A549 (cell line): Measurements from ENCODE around the gene RALA. TPM values are rescaled to one million over a fixed set of nuclear protein-coding genes. Genes with fewer than 3 reads are reported as not detected.

Experiments
- ATAC-seq, 2 experiments: fragments of 200-7000 bp in 1 of 2; fragments of >200 bp in 1 of 2; cut with Nextera tagmentation in 1 of 2; cut with Tn5 transposase in 1 of 2; 3 replicates each; pipeline versions ENCODE4 v1.8.0 to v1.9.1; 2018 to 2020; ENCODE audit warnings: mild to moderate bottlenecking in 1 of 2, moderate library complexity in 1 of 2
- CTCF ChIA-PET: fragments of 300-600 bp; sonication (Branson Sonifier 250); formaldehyde crosslinking; extraction: SDS; loops from one replicate; lab custom pipeline; 2021; ENCODE audit warnings: antibody characterized with exemption, inconsistent platforms; lab: Yijun Ruan, JAX
- POLR2A ChIA-PET: fragments of 350-600 bp; formaldehyde crosslinking; extraction: SDS; loops from one replicate; lab custom pipeline; 2021; ENCODE audit warnings: antibody characterized with exemption, inconsistent platforms; lab: Yijun Ruan, JAX
- DNase-seq, 2 experiments: peaks; one replicate each; pipeline versions ENCODE4 v3.0.0 to v3.0.0-alpha.2; 2011 to 2016; ENCODE audit warnings: low read depth in 1 of 2, low spot score in 1 of 2
- FAIRE-seq: peaks from 2 replicates; lab custom pipeline; 2011; peaks lifted over from hg19 to GRCh38; lab: Jason Lieb, UNC
- H3K27ac ChIP-seq, 2 experiments: fragments of >200 bp; sonication (Bioruptor Twin); formaldehyde crosslinking; 3 replicates each; pipeline ENCODE4 v1.5.1; 2016 to 2017
- H3K4me1 ChIP-seq: fragments of >200 bp; sonication (Bioruptor Twin); formaldehyde crosslinking; 3 replicates; pipeline ENCODE4 v1.6.1; 2016
- H3K4me2 ChIP-seq: fragments of >200 bp; sonication (Bioruptor Twin); formaldehyde crosslinking; 3 replicates; pipeline ENCODE4 v1.6.1; 2016
- H3K4me3 ChIP-seq: fragments of >200 bp; sonication (Bioruptor Twin); formaldehyde crosslinking; 3 replicates; pipeline ENCODE4 v1.5.1; 2016
- H3K9me3 ChIP-seq: fragments of >200 bp; sonication (Bioruptor Twin); formaldehyde crosslinking; 3 replicates; pipeline ENCODE4 v1.6.1; 2016
- CBX8 ChIP-seq: fragments of 200-600 bp; sonication (generic); IDR thresholded peaks from 2 replicates; pipeline ENCODE4 v1.6.1; 2016
- CEBPB ChIP-seq, 2 experiments: fragments of >200 bp in 1 of 2; sonication (Bioruptor Twin) in 1 of 2; formaldehyde crosslinking in 1 of 2; IDR thresholded peaks; 2 replicates each; pipeline ENCODE4 v1.6.1; 2012 to 2016
- CHD4 ChIP-seq: fragments of 200-600 bp; sonication (generic); IDR thresholded peaks from 2 replicates; pipeline ENCODE4 v1.6.1; 2016; ENCODE audit warnings: antibody characterized with exemption, mild to moderate bottlenecking, borderline replicate concordance
- EHF ChIP-seq: fragments of 250-450 bp; sonication (Bioruptor Pico); IDR thresholded peaks from 2 replicates; pipeline ENCODE4 v1.5.0; 2020; ENCODE audit warnings: mild to moderate bottlenecking
- EHMT2 ChIP-seq: fragments of 200-600 bp; sonication (generic); IDR thresholded peaks from 2 replicates; pipeline ENCODE4 v1.6.1; 2016; ENCODE audit warnings: antibody characterized with exemption, low read depth, mild to moderate bottlenecking, moderate library complexity
- ELK1 ChIP-seq: fragments of 150-350 bp; IDR thresholded peaks from 2 replicates; pipeline ENCODE4 v1.6.1; 2014; ENCODE audit warnings: low read depth, mild to moderate bottlenecking, low read length
- FOSL2 ChIP-seq, 2 experiments: fragments of 450-650 bp in 1 of 2; fragments of >200 bp in 1 of 2; sonication (Bioruptor Twin) in 1 of 2; formaldehyde crosslinking; IDR thresholded peaks; 2 replicates each; pipeline versions ENCODE4 v1.5.0 to v1.6.1; 2016 to 2020; ENCODE audit warnings: mild to moderate bottlenecking in 1 of 2, moderate library complexity in 1 of 2
- GATA3 ChIP-seq: IDR thresholded peaks from 2 replicates; pipeline ENCODE4 v1.6.1; 2012; ENCODE audit warnings: borderline replicate concordance
- HDAC2 ChIP-seq: fragments of 200-600 bp; sonication (generic); IDR thresholded peaks from 2 replicates; pipeline ENCODE4 v1.6.1; 2016
- HOXA7 ChIP-seq: fragments of 250-450 bp; sonication (Bioruptor Pico); IDR thresholded peaks from 2 replicates; pipeline ENCODE4 v1.5.0; 2020; ENCODE audit warnings: mild to moderate bottlenecking, moderate library complexity
- HOXB5 ChIP-seq: fragments of 250-450 bp; sonication (Bioruptor Pico); IDR thresholded peaks from 2 replicates; pipeline ENCODE4 v1.5.0; 2020; ENCODE audit warnings: mild to moderate bottlenecking, moderate library complexity
- KDM5A ChIP-seq: fragments of 200-600 bp; sonication (generic); IDR thresholded peaks from 2 replicates; pipeline ENCODE4 v1.6.1; 2016; ENCODE audit warnings: antibody characterized with exemption, mild to moderate bottlenecking
- MAFK ChIP-seq: fragments of 450-650 bp; IDR thresholded peaks from 2 replicates; pipeline ENCODE4 v1.6.1; 2014; ENCODE audit not compliant: partially characterized antibody
- MAX ChIP-seq: IDR thresholded peaks from 2 replicates; pipeline ENCODE4 v1.6.1; 2012
- NFE2L2 ChIP-seq: fragments of 150-350 bp; conservative IDR thresholded peaks from 2 replicates; pipeline ENCODE4 v1.6.1; 2014; ENCODE audit warnings: low read length
- PHF8 ChIP-seq: fragments of 200-600 bp; sonication (generic); IDR thresholded peaks from 2 replicates; pipeline ENCODE4 v1.6.1; 2016; ENCODE audit warnings: low read depth, mild to moderate bottlenecking, antibody characterized with exemption, moderate library complexity, borderline replicate concordance
- POLR2A ChIP-seq: IDR thresholded peaks from 2 replicates; pipeline ENCODE4 v1.6.1; 2012; ENCODE audit warnings: mild to moderate bottlenecking, low read length
- POLR2AphosphoS2 ChIP-seq: conservative IDR thresholded peaks from 2 replicates; pipeline ENCODE4 v1.6.1; 2012; ENCODE audit warnings: low read length, improper control_type of control experiment, inconsistent platforms
- RNF2 ChIP-seq: fragments of 200-600 bp; sonication (generic); IDR thresholded peaks from 2 replicates; pipeline ENCODE4 v1.6.1; 2016; ENCODE audit warnings: low read depth, mild to moderate bottlenecking, antibody characterized with exemption, moderate library complexity, borderline replicate concordance
- TP53 ChIP-seq: fragments of 250-450 bp; sonication (Bioruptor Pico); IDR thresholded peaks from 2 replicates; pipeline ENCODE4 v1.5.0; 2021; ENCODE audit warnings: mild to moderate bottlenecking, moderate library complexity
- ZSCAN20 ChIP-seq: fragments of 250-450 bp; sonication (Bioruptor Pico); IDR thresholded peaks from 2 replicates; pipeline ENCODE4 v1.8.0; 2022; ENCODE audit warnings: mild to moderate bottlenecking, moderate library complexity
- WGBS: methylation state at CpG from one replicate; pipeline ENCODE4 v1.1.6; 2017; ENCODE audit errors: missing lambda C conversion rate; 5-methylcytosine and 5-hydroxymethylcytosine counted together
- polyA plus RNA-seq, 4 experiments: library from polyadenylated mRNA; depleted of rRNA in 3 of 4; stranded (reverse); fragments of >200 nt; fragmentation: RNase III in 1 of 4; extraction: RNeasy Plus Mini Kit Qiagen cat#74134 plus additional on column Dnase treatment in 1 of 4; gene quantifications; 2 replicates in 3 of 4; 3 replicates in 1 of 4; pipeline ENCODE4 v1.2.3, GENCODE V29; 2011 to 2017
- TF ChIP-seq, protein P1 (sequence below): IDR thresholded peaks from 2 replicates; pipeline ENCODE4 v1.6.1; 2012; ENCODE audit warnings: low read depth, borderline replicate concordance
- TF ChIP-seq, protein P2 (sequence below): fragments of 250-450 bp; sonication (Bioruptor Pico); IDR thresholded peaks from 2 replicates; pipeline ENCODE4 v1.5.0; 2021; ENCODE audit warnings: mild to moderate bottlenecking, moderate library complexity, borderline replicate concordance

Gene RALA
- polyA plus RNA-seq, 2 of the 4 experiments (the other 2 are of a cell fraction): 30.1 to 43.7 TPM

- POLR2A ChIA-PET: interaction anchor here (1.1 to 1.6 kb wide), 2 partner anchors 51 to 111 kb away, joined by 3 to 13 read pairs; partner anchors contain the start of gene RALA
- ATAC-seq: peak; percentile 19 to 44; a peak in 4 of 6 replicates
- peak in 1 of 2 experiments; percentile 47 for DNase-seq
- Histone ChIP-seq H3K9me3 (no peaks in the 10 kb centered on the region), H3K4me3 (peak overlapping the region; percentile 57), H3K27ac (peak overlapping the region; percentile 73 to 84)
- TF ChIP-seq CEBPB (IDR thresholded peaks at IDR 0.05): no peak
- no peak for TF ChIP-seq EHF (CRISPR knock-in tag)
- no peak for TF ChIP-seq GATA3
- TF ChIP-seq FOSL2 (IDR thresholded peaks at IDR 0.05): no peak
- TF ChIP-seq FOSL2 (CRISPR knock-in tag; IDR thresholded peaks at IDR 0.05): peak; percentile 15; the same call in 1 of the 2 replicates
- no peak for TF ChIP-seq NFE2L2
- no peak for TF ChIP-seq EHMT2
- no peak for TF ChIP-seq PHF8
- TF ChIP-seq HOXB5: no peak
- no peak for TF ChIP-seq TP53 (CRISPR knock-in tag)
- TF ChIP-seq MAX: 0 out of 2 replicates have a peak, but pooled peaks have one; percentile 15
- TF ChIP-seq HOXA7 (CRISPR knock-in tag): no peak
- TF ChIP-seq, protein P1, sequence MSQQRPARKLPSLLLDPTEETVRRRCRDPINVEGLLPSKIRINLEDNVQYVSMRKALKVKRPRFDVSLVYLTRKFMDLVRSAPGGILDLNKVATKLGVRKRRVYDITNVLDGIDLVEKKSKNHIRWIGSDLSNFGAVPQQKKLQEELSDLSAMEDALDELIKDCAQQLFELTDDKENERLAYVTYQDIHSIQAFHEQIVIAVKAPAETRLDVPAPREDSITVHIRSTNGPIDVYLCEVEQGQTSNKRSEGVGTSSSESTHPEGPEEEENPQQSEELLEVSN: no peak
- no peak for TF ChIP-seq ZSCAN20 (CRISPR knock-in tag)
- TF ChIP-seq, protein P2, sequence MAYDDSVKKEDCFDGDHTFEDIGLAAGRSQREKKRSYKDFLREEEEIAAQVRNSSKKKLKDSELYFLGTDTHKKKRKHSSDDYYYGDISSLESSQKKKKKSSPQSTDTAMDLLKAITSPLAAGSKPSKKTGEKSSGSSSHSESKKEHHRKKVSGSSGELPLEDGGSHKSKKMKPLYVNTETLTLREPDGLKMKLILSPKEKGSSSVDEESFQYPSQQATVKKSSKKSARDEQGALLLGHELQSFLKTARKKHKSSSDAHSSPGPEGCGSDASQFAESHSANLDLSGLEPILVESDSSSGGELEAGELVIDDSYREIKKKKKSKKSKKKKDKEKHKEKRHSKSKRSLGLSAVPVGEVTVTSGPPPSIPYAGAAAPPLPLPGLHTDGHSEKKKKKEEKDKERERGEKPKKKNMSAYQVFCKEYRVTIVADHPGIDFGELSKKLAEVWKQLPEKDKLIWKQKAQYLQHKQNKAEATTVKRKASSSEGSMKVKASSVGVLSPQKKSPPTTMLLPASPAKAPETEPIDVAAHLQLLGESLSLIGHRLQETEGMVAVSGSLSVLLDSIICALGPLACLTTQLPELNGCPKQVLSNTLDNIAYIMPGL: no peak
- no peak for TF ChIP-seq CHD4
- no peak for TF ChIP-seq ELK1
- peak; percentile 73 for TF ChIP-seq MAFK
- TF ChIP-seq POLR2A: no peak
- no peak for TF ChIP-seq KDM5A
- TF ChIP-seq, all 56 proteins: peak for 3
- WGBS: 11% methylated on average over 8 of the region's 8 CpGs
- CTCF ChIA-PET: interaction anchor here (1.1 to 4.4 kb wide), 6 partner anchors 12 to 213 kb away, joined by 3 to 30 read pairs (median 10); no protein-coding TSS in a partner anchor
- Histone ChIP-seq H3K4me1 (peaks cover 15% of the 10 kb centered on the region), H3K4me2 (peak overlapping the region; percentile 76)
- no peak for FAIRE-seq
These were observed 110.7 kb downstream of the RALA start for GRCh38 chr7:39733881-39734632.

DNA sequence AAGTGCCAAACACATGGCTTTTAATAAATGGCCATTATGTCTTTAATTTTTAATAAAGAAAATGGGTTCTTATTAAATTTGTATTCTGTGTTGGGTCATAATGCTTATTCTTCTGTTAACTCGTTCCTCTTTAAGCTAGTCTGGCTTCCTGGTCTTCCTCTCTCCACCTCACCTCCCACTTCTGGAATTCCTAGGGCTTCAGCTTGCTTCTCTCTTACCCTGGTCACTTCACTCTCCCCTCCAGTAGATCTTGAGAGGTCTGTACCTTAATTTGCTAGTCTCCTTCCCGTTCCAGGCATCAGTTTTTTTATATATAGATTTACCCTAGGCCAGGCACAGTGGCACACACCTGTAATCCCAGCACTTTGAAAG lies 111.2 kb downstream of the RALA start:
- no peak for FAIRE-seq
- peak overlapping the region in 1 of 2 experiments; percentile 84; a peak in 3 of 6 replicates for H3K27ac ChIP-seq
- CTCF ChIA-PET: interaction anchor here (1.1 to 4.4 kb wide), 4 partner anchors 12 to 213 kb away, joined by 3 to 30 read pairs (median 10); no protein-coding TSS in a partner anchor

More for the DNA sequence above, 111.2 kb downstream of the RALA start:
- no peaks in the 10 kb centered on the region for H3K9me3 ChIP-seq
- POLR2A ChIA-PET: no interaction called here
- TF ChIP-seq, protein P1: no peak
- no peak for TF ChIP-seq RNF2
- TF ChIP-seq HDAC2: no peak
- no peak for TF ChIP-seq CBX8
- no peak for TF ChIP-seq POLR2AphosphoS2
- no peak for TF ChIP-seq CHD4
- H3K4me3 ChIP-seq: peak overlapping the region; percentile 57; the same call in 2 of the 3 replicates
- peaks cover 15% of the 10 kb centered on the region for H3K4me1 ChIP-seq
- DNase-seq (no peak), ATAC-seq (no peak)
- 83% methylated on average over 2 of the region's 2 CpGs for WGBS
- peak overlapping the region; percentile 76 for H3K4me2 ChIP-seq
